ENCODE results near the gene TYW1. TPM values are rescaled to one million over a fixed set of nuclear protein-coding genes. Genes with fewer than 3 reads are reported as not detected.
"Not testable (repeated sequence)": the region's sequence is repeated elsewhere in the genome, so short reads cannot be mapped to it uniquely, and the experiment has no call there.

TYW1 gene
- total RNA-seq, 1 experiment from 2014 or later, result 15.3 TPM

DNA sequence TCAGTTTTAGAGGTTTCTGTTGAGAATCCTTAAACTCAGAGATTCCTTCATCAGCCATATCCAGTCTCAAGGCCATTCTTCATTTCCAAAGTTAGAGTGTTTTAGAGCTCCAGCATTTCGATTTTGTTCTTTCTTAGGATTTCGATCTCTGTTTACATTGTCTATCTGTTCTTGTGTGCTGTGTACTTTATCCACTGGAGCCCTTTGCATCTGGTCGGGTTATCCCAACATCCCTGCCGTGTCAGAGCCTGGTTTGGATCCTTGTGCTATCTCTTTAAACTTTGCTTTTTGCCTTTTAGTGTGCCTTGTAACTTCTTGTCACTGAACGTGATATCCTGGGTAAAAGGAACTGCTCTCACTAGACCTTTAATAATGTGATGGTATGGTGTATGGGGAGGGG is 131.6 kb downstream of the TYW1 start:
- H3K4me3 Mint-ChIP-seq; H3K9me3 Mint-ChIP-seq; DNase-seq (ENCODE audit: low spot score); CTCF ChIA-PET; ATAC-seq; H3K4me1 Mint-ChIP-seq; H3K36me3 Mint-ChIP-seq; H3K27me3 Mint-ChIP-seq (ENCODE audit: low read depth): not testable (repeated sequence)
- POLR2A ChIA-PET, result interaction anchor here (0.6 kb wide), 1 partner anchor 57 kb away, joined by 3 read pairs; no protein-coding TSS in a partner anchor
- peak overlapping the region; percentile 17; the same call in 1 of the 2 replicates for H3K27ac Mint-ChIP-seq

DNA sequence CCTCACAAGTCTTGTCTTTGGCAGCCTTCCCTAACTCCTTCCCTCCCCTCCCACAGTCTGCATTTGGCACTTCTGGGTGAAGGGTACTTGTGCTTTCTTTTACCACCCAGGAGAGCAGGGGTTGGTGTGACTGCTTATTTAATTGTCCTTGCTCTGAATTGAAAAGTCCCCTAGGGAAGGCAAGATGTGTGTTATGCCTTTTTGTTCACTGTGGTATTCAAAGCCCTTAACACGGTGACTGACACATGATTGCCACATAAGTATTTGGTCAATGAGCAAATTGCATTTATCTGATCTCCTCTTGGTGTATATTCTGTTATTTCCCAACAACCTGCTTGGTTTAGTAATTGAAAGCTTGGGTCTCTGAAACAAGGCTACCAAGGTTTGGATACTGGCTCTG is 134.1 kb downstream of the TYW1 start:
- POLR2A ChIA-PET; DNase-seq (ENCODE audit: low spot score); ATAC-seq; H3K4me3 Mint-ChIP-seq; H3K36me3 Mint-ChIP-seq; H3K9me3 Mint-ChIP-seq; H3K4me1 Mint-ChIP-seq; H3K27ac Mint-ChIP-seq; H3K27me3 Mint-ChIP-seq (ENCODE audit: low read depth); CTCF ChIA-PET: not testable (repeated sequence)

DNA sequence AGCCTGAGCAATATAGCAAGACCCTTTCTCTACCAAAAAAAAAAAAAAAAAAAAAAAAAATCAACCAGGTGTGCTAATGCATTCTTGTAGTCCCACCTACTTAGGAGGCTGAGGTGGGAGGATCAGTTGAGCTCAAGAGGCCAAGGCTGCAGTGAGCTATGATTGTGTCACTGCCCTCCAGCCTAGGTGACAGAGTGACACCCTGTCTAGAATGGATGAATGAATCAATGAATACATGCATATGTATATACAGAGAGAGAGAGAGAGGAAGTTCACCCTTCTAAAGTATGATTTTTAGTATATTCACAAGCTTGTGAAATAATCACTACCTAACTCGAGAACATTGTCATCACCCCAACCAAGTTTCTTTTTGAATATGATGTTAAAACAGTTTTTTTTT is 138.3 kb downstream of the TYW1 start:
- H3K4me1 Mint-ChIP-seq; H3K27ac Mint-ChIP-seq; ATAC-seq; DNase-seq (ENCODE audit: low spot score); H3K9me3 Mint-ChIP-seq; H3K4me3 Mint-ChIP-seq; H3K27me3 Mint-ChIP-seq (ENCODE audit: low read depth); CTCF ChIA-PET; H3K36me3 Mint-ChIP-seq; POLR2A ChIA-PET: not testable (repeated sequence)

DNA sequence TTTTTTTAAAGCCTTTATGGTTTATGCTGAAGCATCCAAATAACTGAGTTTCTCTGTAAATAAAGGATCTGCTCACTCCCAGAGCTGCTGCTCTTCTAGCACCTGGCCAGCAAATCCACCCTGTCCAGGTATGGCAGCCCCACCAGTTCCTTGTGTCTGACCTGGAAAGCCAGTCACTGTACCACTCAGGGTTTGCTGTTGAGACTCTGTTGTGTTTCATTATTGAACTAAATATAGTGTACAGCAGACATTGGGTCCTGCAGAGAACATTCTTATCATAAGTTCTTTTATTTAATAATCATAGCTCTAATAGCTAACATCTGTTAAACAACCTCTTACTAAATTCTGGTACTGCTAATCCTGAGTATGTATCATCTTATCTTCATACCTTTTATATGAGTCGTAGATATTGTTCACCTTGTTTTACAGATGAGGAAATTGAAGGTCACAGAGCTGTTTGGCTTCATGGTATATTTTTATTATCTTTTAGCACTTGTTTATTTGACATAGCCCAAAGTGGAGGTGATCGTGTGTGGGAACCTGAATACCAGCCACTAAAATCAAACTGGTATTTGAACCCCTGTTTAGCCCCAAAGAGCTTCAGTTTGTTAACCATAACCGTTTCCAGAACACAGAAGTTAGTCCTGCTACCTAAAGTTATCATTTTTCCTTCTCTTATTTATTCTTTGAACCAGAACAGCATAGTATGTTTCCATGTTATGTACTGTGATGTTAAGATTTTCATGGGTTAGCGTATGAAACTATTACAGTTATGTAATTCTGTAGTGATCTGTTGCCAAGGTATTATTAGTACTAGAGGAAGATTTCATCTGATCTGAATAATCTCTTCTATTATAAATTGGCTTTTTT is 139.2 kb downstream of the TYW1 start:
- H3K27ac Mint-ChIP-seq; H3K4me1 Mint-ChIP-seq; CTCF ChIA-PET; H3K4me3 Mint-ChIP-seq; H3K36me3 Mint-ChIP-seq; H3K27me3 Mint-ChIP-seq (ENCODE audit: low read depth); DNase-seq (ENCODE audit: low spot score); H3K9me3 Mint-ChIP-seq; ATAC-seq; POLR2A ChIA-PET: not testable (repeated sequence)

DNA sequence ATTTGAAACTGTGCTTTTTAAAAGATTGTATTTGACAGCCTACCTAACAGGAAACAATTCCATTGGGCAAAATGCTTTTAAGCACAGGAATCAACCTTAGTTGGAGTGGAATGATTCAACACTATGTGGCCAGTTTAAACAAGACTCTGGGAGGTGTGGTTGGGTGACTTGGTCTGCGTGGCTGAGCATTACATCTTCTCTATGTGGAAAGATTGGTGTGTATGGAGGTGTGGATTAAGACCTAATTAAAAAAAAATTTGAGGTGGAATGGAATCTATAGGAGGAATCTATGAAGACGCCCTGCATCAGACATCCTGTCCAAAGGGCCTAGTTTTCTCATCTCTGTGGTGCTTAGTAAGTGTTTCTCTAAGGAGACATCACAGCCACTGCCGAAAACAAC is 140.9 kb downstream of the TYW1 start:
- H3K9me3 Mint-ChIP-seq; H3K4me3 Mint-ChIP-seq; ATAC-seq; H3K27me3 Mint-ChIP-seq (ENCODE audit: low read depth); H3K36me3 Mint-ChIP-seq; POLR2A ChIA-PET; CTCF ChIA-PET; H3K4me1 Mint-ChIP-seq; H3K27ac Mint-ChIP-seq; DNase-seq (ENCODE audit: low spot score): not testable (repeated sequence)

DNA sequence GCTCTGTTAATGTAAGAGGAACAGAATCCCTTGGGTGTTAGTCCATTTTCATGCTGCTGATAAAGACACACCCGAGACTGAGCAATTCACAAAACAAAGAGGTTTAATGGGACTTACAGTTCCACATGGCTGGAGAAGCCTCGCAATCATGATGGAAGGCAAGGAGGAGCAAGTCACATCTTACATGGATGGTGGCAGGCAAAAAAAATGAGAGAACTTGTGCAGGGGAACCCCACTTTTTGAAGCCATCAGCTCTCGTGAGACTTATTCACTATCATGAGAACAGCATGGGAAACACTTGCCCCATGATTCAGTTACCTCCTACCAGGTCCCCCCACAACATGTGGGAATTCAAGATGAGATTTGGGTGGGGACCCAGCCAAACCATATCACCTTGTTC is 143.2 kb downstream of the TYW1 start:
- H3K27ac Mint-ChIP-seq; CTCF ChIA-PET; H3K4me1 Mint-ChIP-seq; ATAC-seq; H3K9me3 Mint-ChIP-seq; DNase-seq (ENCODE audit: low spot score); H3K27me3 Mint-ChIP-seq (ENCODE audit: low read depth); H3K4me3 Mint-ChIP-seq; H3K36me3 Mint-ChIP-seq; POLR2A ChIA-PET: not testable (repeated sequence)

DNA sequence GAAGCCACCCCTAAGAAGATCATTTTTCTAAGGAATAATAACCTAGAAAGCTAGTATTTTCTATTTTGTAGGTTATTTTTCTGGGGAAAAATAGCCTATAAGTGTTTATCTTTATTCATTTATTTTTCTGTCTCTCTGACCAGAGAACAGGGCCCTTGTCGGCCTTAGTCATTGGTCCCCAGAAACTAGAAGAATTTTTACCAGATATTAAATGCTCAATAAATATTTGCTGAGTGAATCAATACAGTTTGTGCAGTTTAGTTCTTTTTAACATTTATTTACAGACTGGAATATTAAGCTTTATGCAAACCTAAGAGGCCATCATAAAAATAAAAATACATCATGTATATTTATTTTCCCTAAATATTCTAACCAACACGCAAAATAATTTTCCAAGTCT is 144.4 kb downstream of the TYW1 start:
- H3K27me3 Mint-ChIP-seq (ENCODE audit: low read depth); ATAC-seq; H3K9me3 Mint-ChIP-seq; DNase-seq (ENCODE audit: low spot score); CTCF ChIA-PET; H3K27ac Mint-ChIP-seq; H3K4me3 Mint-ChIP-seq; H3K36me3 Mint-ChIP-seq; H3K4me1 Mint-ChIP-seq; POLR2A ChIA-PET: not testable (repeated sequence)

DNA sequence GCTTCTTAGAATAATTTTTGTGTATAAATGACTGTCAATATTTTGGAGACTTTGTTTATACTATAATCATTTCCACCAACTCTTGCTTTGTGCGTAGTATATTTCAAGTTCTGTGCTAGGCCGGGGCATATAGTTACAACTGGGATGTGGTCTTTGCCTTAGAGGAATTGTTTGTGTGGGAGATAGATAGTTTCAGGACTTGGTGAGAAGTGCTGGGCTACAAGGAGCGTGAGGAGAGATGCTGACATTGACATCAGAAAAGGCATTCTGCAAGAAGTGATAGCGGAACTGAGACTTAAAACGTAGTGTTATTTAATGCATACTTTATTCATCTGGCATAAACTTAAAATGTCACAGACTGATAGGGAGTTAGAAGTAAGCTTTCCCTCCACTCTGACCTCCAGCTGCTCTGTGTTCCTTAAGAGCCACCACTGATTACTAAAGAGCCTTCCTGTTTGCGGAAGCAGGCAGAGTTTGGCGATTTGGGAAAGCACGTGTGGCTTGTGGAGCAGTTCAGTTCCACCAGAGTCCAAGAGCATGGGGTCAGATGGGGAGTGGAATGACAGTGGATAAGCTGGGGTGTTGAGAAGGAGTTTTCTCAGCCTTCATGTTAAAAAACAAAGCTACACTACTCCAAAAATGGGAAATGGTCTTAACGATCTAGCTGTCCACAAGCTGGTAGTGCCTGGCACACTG is 146.6 kb downstream of the TYW1 start:
- H3K4me3 Mint-ChIP-seq; H3K36me3 Mint-ChIP-seq; H3K27me3 Mint-ChIP-seq (ENCODE audit: low read depth); H3K9me3 Mint-ChIP-seq; POLR2A ChIA-PET; H3K4me1 Mint-ChIP-seq; ATAC-seq; DNase-seq (ENCODE audit: low spot score): not testable (repeated sequence)
- peak overlapping the region; percentile 42 for H3K27ac Mint-ChIP-seq
- CTCF ChIA-PET, result interaction anchor here (1.0 kb wide), 1 partner anchor 102 kb away, joined by 3 read pairs; no protein-coding TSS in a partner anchor

DNA sequence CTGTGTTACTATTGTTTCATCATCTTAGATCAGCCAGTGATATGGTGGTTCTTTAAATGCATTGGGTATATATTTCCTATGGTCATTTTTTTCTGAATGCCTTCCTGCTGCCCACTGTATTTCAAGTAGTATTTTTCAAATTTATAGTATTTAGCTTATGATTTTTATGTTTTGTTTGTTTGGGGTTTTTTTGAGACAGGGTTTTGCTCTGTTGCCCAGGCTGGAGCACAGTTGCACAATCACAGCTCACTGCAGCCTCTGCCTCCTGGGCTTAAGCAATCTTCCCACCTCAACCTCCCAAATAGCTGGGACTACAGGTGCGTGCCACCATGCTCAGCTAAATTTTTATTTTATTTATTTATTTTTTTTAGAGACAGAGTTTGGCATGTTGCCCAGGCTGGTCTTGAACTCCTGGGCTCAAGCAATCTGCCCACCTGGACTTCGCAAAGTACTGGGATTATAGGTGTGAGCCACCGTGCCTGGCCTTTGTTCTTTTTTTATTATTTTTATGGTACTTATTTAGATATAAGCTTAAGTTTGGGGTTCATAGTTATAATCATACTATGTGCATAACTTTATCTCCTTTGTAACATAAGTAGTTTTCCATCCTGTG is 149.1 kb downstream of the TYW1 start:
- H3K36me3 Mint-ChIP-seq; H3K4me1 Mint-ChIP-seq; H3K4me3 Mint-ChIP-seq; CTCF ChIA-PET; H3K27ac Mint-ChIP-seq; DNase-seq (ENCODE audit: low spot score); ATAC-seq; H3K9me3 Mint-ChIP-seq; H3K27me3 Mint-ChIP-seq (ENCODE audit: low read depth): not testable (repeated sequence)
- POLR2A ChIA-PET, result interaction anchor here (0.6 kb wide), 1 partner anchor 157 kb away, joined by 3 read pairs; no protein-coding TSS in a partner anchor

DNA sequence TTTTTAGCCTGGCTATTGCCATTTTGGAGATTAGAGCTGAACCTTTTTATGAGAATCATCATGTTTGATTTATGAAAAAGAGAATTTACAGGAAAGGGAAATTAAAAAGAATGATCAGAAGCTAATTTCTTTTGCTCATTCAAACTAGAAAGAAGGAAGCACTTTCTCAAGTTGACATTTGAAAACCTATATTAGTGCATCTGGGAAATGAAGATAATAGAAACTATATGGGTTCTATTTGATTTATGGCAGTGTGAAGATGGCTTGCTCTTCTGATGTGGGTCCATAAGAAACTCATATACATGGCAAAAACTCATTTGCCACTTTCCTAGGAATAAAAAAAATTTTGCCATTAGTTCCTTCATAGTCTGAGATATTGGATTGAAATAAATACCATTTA is 152.5 kb downstream of the TYW1 start:
- POLR2A ChIA-PET; H3K36me3 Mint-ChIP-seq; H3K27ac Mint-ChIP-seq; H3K27me3 Mint-ChIP-seq (ENCODE audit: low read depth); H3K9me3 Mint-ChIP-seq; CTCF ChIA-PET; H3K4me3 Mint-ChIP-seq; H3K4me1 Mint-ChIP-seq; ATAC-seq; DNase-seq (ENCODE audit: low spot score): not testable (repeated sequence)

DNA sequence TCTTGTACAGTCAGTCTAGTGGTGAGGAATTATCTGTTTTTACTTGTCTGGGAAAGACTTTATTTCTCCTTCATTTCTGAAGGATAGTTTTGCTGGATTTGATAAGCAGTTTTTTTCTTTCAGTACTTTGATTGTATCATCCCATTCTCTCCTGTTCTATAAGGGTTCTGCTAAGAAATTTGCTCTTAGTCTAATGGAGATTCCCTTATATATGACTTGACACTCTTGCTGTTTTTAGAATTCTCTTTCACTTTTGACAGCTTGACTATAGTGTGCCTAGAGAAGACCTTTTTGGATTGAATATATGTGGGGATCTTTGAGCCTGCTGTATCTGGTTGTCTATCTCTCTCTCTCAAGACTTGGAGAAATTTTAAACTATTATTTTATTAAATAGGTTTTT is 157.7 kb downstream of the TYW1 start:
- DNase-seq (ENCODE audit: low spot score); H3K4me3 Mint-ChIP-seq; H3K27ac Mint-ChIP-seq; CTCF ChIA-PET; POLR2A ChIA-PET; ATAC-seq; H3K27me3 Mint-ChIP-seq (ENCODE audit: low read depth); H3K4me1 Mint-ChIP-seq; H3K36me3 Mint-ChIP-seq: not testable (repeated sequence)
- peaks cover 12% of the 10 kb centered on the region for H3K9me3 Mint-ChIP-seq

DNA sequence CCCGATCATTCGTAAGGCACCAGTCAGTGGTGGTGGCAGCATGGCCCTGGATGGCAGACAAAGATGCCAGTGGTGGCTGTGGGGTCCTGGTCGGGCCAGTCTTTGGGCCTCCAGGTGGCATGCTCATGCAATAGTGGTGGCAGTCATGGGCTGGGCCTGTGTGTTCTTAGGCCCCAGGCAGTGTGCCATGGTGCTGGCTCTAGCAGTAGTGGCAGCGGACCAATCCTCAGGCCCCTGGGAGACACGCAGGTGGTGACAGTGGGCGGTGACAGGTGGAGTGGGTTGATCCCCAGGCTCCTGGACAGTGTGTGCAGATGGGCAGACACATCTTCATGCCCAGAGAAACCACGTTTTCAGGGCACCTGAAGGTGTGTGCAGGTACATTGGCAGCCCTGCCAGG is 159.4 kb downstream of the TYW1 start:
- ATAC-seq; H3K36me3 Mint-ChIP-seq; POLR2A ChIA-PET; DNase-seq (ENCODE audit: low spot score); H3K4me1 Mint-ChIP-seq; H3K4me3 Mint-ChIP-seq; CTCF ChIA-PET; H3K27ac Mint-ChIP-seq; H3K27me3 Mint-ChIP-seq (ENCODE audit: low read depth): not testable (repeated sequence)
- peaks cover 12% of the 10 kb centered on the region for H3K9me3 Mint-ChIP-seq
